GM18502 (cell line): ENCODE measurements around the gene NEUROG1.
"Not testable (repeated sequence)": the region's sequence is repeated elsewhere in the genome, so short reads cannot be mapped to it uniquely, and the experiment has no call there.

Experiments
- ATAC-seq: cut with Tn5 transposase; IDR thresholded peaks from one replicate; pipeline ENCODE4 v1.9.1; 2021; ENCODE audit warnings: mild to moderate bottlenecking; ENCODE audit not compliant: unreplicated experiment, poor library complexity

The NEUROG1 gene

GRCh38 chr5:135538261-135538660 is 2.5 kb upstream of the NEUROG1 start:
- ATAC-seq: no peak

- no peak for ATAC-seq
Observed at GRCh38 chr5:135537745-135538144, 2.0 kb upstream of the NEUROG1 start.

- ATAC-seq: no peak
Observed at GRCh38 chr5:135537271-135537670, 1.5 kb upstream of the NEUROG1 start.

- ATAC-seq: no peak
Observed at GRCh38 chr5:135535420-135535819, 344 bp downstream of the NEUROG1 start.

GRCh38 chr5:135534609-135535419 is 950 bp downstream of the NEUROG1 start:
- ATAC-seq: no peak

- no peak for ATAC-seq
Observed at GRCh38 chr5:135533794-135534193, 2.0 kb downstream of the NEUROG1 start.

GRCh38 chr5:135533334-135533733 is 2.4 kb downstream of the NEUROG1 start:
- ATAC-seq: no peak

GRCh38 chr5:135529576-135529975 is 6.2 kb downstream of the NEUROG1 start:
- not testable (repeated sequence) for ATAC-seq

GRCh38 chr5:135526924-135527323 is 8.8 kb downstream of the NEUROG1 start:
- ATAC-seq: no peak

GRCh38 chr5:135521964-135522363 is 13.8 kb downstream of the NEUROG1 start:
- ATAC-seq: no peak

- ATAC-seq: no peak
Observed at GRCh38 chr5:135517631-135518030, 18.1 kb downstream of the NEUROG1 start.

- no peak for ATAC-seq
Observed at GRCh38 chr5:135514116-135514515, 21.6 kb downstream of the NEUROG1 start.

GRCh38 chr5:135511761-135512575 is 23.8 kb downstream of the NEUROG1 start:
- ATAC-seq: no peak

GRCh38 chr5:135509995-135510394 is 25.8 kb downstream of the NEUROG1 start:
- ATAC-seq: no peak

GRCh38 chr5:135508496-135509005 is 27.2 kb downstream of the NEUROG1 start:
- no peak for ATAC-seq

GRCh38 chr5:135505973-135506372 is 29.8 kb downstream of the NEUROG1 start:
- ATAC-seq: no peak

GRCh38 chr5:135504376-135504775 is 31.4 kb downstream of the NEUROG1 start:
- ATAC-seq: no peak

GRCh38 chr5:135503871-135504270 is 31.9 kb downstream of the NEUROG1 start:
- ATAC-seq: no peak

GRCh38 chr5:135502836-135503520 is 32.8 kb downstream of the NEUROG1 start:
- no peak for ATAC-seq

GRCh38 chr5:135501965-135502364 is 33.8 kb downstream of the NEUROG1 start:
- ATAC-seq: no peak

- no peak for ATAC-seq
Observed at GRCh38 chr5:135498637-135498995, 37.1 kb downstream of the NEUROG1 start.
